SK-N-MC (cell line): ENCODE results near the gene KCTD10.

Experiments used
- EZH2 ChIP-seq: fragments of 200-600 bp; sonication (generic); IDR thresholded peaks from one replicate; pipeline ENCODE4 v1.6.1; 2017; ENCODE audit warnings: antibody characterized with exemption
- POLR2AphosphoS5 ChIP-seq: IDR thresholded peaks from 2 replicates; pipeline ENCODE4 v1.6.1; 2012; ENCODE audit warnings: mild to moderate bottlenecking, low read depth, low read length, borderline replicate concordance

- TF ChIP-seq EZH2 (no peak), POLR2AphosphoS5 (no peak)
Observed at GRCh38 chr12:109489955-109490565, 13.0 kb upstream of the KCTD10 start.
